Adipocyte (in vitro differentiated cells): ENCODE measurements around the gene STIM1.
A peak's percentile ranks its signal among the peaks of the same experiment; 100 is the strongest.

Source experiments
- DNase-seq: peaks from one replicate; pipeline ENCODE4 v3.0.0-alpha.2; 2015; ENCODE audit warnings: low read depth
- H3K27me3 ChIP-seq: replicated peaks from 2 replicates; pipeline ENCODE4 v1.7.0; 2013; ENCODE audit warnings: mild to moderate bottlenecking, low read length, moderate library complexity; ENCODE audit not compliant: control insufficient read depth, insufficient read depth
- H3K36me3 ChIP-seq: 2 replicates; pipeline ENCODE4 v1.7.0; 2013; ENCODE audit warnings: low read length, mild to moderate bottlenecking, moderate library complexity; ENCODE audit not compliant: control insufficient read depth, insufficient read depth, severe bottlenecking
- H3K4me1 ChIP-seq: 2 replicates; pipeline ENCODE4 v1.7.0; 2013; ENCODE audit warnings: mild to moderate bottlenecking, low read length, moderate library complexity; ENCODE audit not compliant: control insufficient read depth, insufficient read depth
- H3K4me3 ChIP-seq: 2 replicates; pipeline ENCODE4 v1.7.0; 2013; ENCODE audit warnings: mild to moderate bottlenecking, low read length, moderate library complexity
- H3K9ac ChIP-seq: 2 replicates; pipeline ENCODE4 v1.7.0; 2013; ENCODE audit warnings: mild to moderate bottlenecking, low read length, moderate library complexity
- H3K9me3 ChIP-seq: 2 replicates; pipeline ENCODE4 v1.7.0; 2013; ENCODE audit warnings: mild to moderate bottlenecking, low read length, moderate library complexity; ENCODE audit not compliant: control insufficient read depth

Gene STIM1

DNA sequence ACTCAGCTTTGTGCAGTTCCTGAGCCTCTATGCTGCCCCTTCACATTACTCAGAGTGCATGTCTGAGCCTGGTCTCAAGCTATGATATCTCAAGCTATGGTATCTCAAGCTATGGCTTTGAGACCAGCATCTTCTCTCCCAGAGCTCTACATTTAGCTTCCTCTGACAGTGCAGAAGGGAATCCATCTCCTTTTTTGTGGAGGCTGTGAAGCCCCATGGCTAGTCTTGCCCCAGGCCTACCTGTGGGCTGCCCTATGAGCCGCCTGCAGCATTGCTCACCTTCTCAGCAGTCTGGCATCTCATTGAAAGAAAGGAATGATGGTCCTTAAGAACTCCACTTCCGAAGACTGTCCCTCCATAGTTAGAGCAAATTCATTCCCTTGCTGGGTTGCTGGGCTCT lies 34.5 kb upstream of the STIM1 start:
- H3K27me3 ChIP-seq = no peaks in the 10 kb centered on the region
- peaks cover 7% of the 10 kb centered on the region for H3K4me1 ChIP-seq
- H3K36me3 ChIP-seq = no peaks in the 10 kb centered on the region
- no peaks in the 10 kb centered on the region for H3K9me3 ChIP-seq
- H3K4me3 ChIP-seq = no peak overlapping the region
- no peak for DNase-seq
- no peak overlapping the region for H3K9ac ChIP-seq

DNA sequence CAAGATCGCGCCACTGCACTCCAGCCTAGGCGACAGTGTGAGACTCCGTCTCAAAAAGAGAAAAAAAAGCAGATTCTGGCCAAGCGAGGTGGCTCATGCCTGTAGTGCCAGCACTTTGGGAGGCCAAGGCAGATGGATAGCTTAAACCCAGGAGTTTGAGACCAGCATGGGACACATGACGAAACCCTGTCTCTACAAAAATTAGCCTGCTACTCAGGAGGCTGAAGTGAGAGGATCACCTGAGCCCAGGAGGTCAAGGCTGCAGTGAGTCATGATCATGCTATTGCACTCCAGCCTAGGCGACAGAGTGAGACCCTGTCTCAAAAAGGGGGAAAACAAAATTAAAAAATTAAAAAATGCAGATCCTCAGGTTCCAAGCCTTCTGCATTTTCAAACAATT lies 33.2 kb upstream of the STIM1 start:
- H3K27me3 ChIP-seq = no peaks in the 10 kb centered on the region
- peaks cover 12% of the 10 kb centered on the region for H3K36me3 ChIP-seq
- H3K9ac ChIP-seq = no peak overlapping the region
- DNase-seq = no peak
- no peak overlapping the region for H3K4me3 ChIP-seq
- no peaks in the 10 kb centered on the region for H3K9me3 ChIP-seq
- peaks cover 7% of the 10 kb centered on the region for H3K4me1 ChIP-seq

GRCh38 chr11:3823303-3823702 lies 32.2 kb upstream of the STIM1 start:
- no peak overlapping the region for H3K4me3 ChIP-seq
- H3K9ac ChIP-seq = no peak overlapping the region
- peaks cover 20% of the 10 kb centered on the region for H3K36me3 ChIP-seq
- peak; percentile 74 for DNase-seq
- H3K4me1 ChIP-seq = peaks cover 7% of the 10 kb centered on the region
- H3K27me3 ChIP-seq = no peaks in the 10 kb centered on the region
- H3K9me3 ChIP-seq = no peaks in the 10 kb centered on the region

- Histone ChIP-seq H3K9ac (no peak overlapping the region), H3K4me3 (no peak overlapping the region), H3K4me1 (peaks cover 7% of the 10 kb centered on the region), H3K9me3 (no peaks in the 10 kb centered on the region), H3K27me3 (no peaks in the 10 kb centered on the region), H3K36me3 (peaks cover 20% of the 10 kb centered on the region)
- DNase-seq = no peak
Measured at GRCh38 chr11:3823762-3824506, 31.5 kb upstream of the STIM1 start.

DNA sequence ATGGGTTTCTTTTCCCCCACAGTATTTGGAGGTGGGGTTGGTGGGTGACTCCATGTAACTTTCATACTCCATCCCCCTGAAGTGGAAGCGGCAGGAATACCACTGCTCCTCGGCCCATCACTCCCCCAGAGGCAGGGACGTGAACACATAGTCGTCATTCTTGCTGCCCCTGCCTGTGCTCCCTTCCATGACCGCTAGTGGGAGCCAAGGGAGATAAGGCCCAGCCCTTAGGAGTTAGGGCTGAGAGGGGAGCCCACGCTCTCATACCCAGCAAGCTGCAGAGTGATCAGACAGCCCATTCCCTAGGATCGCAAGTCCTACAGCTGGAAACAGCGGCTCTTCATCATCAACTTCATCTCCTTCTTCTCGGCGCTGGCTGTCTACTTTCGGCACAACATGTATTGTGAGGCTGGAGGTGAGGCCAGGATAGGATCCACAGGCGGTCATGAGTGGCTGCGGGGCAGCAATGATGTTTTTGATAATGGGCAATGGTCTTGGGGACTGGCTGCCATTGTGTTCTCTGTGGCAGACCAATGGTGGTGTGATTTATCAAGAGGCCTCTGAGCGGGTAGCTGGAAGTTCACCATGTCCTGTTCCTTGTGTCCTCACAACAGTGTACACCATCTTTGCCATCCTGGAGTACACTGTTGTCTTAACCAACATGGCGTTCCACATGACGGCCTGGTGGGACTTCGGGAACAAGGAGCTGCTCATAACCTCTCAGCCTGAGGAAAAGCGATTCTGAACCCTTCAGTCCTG lies 30.6 kb upstream of the STIM1 start:
- Histone ChIP-seq H3K4me3 (no peak overlapping the region), H3K36me3 (peaks cover 21% of the 10 kb centered on the region), H3K9ac (no peak overlapping the region), H3K9me3 (no peaks in the 10 kb centered on the region), H3K4me1 (peaks cover 7% of the 10 kb centered on the region), H3K27me3 (no peaks in the 10 kb centered on the region)
- no peak for DNase-seq

DNA sequence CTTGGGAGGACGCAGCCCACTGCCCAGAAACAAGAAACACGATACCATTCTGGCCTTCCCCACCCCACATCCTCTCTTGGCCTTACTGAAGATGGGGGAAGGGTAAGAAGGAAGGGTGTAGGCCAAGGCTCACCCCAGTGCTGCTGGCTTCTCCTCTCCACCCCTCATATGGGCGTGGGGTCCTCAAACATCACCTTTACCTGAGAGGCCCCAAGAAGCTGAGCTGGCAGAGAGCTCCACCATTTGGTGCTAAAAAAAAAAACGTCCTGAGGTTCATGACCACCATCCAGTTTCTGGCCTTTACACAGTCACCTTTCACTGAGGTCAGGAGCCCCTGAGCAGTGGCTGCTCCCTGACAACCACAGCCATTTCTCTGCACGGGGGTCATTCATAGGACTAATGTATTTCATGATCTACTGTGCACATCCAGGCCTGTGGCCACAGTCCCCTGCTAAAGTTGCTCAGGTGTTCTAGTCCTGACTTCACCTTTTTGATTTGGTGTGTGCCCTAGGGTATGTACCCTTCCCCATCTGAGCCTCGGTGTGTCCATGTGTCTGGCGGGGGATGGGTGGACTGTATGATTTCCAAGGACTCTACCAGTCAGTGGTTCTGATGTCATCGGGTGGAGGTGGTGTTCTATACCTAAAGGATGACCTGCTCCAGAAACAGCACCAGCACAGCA lies 29.9 kb upstream of the STIM1 start:
- Histone ChIP-seq H3K36me3 (peaks cover 26% of the 10 kb centered on the region), H3K27me3 (no peaks in the 10 kb centered on the region), H3K9me3 (no peaks in the 10 kb centered on the region)

GRCh38 chr11:3826721-3827120 lies 28.7 kb upstream of the STIM1 start:
- Histone ChIP-seq H3K4me3 (no peak overlapping the region), H3K36me3 (peaks cover 26% of the 10 kb centered on the region), H3K27me3 (no peaks in the 10 kb centered on the region), H3K4me1 (peaks cover 7% of the 10 kb centered on the region), H3K9me3 (no peaks in the 10 kb centered on the region), H3K9ac (no peak overlapping the region)
- DNase-seq = no peak

More for the DNA sequence above, 29.9 kb upstream of the STIM1 start:
- Histone ChIP-seq H3K4me1 (peaks cover 7% of the 10 kb centered on the region), H3K9ac (no peak overlapping the region), H3K4me3 (no peak overlapping the region)
- no peak for DNase-seq

- Histone ChIP-seq H3K4me1 (peaks cover 7% of the 10 kb centered on the region), H3K27me3 (no peaks in the 10 kb centered on the region), H3K36me3 (peaks cover 26% of the 10 kb centered on the region), H3K9me3 (no peaks in the 10 kb centered on the region), H3K4me3 (no peak overlapping the region), H3K9ac (no peak overlapping the region)
- DNase-seq = no peak
Measured at GRCh38 chr11:3827434-3828186, 27.9 kb upstream of the STIM1 start.

DNA sequence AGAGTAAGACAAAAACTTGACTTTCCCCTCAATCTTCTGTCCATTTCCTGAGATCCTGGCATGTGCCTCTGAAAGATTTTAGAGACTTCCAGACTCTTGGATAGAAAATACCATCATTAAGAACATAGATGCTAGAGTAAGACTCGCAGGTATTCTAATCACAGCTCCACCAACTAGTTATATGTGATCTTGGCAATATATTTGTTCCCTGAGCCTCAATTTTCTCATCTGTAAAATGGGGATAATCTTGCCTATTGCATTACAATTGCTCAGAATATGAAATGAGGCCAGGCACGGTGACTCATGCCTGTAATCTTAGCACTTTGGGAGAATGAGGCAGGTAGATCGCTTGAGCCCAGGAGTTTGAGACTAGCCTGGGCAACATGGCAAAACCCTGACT lies 25.4 kb upstream of the STIM1 start:
- Histone ChIP-seq H3K9ac (no peak overlapping the region), H3K4me3 (no peak overlapping the region), H3K4me1 (peaks cover 10% of the 10 kb centered on the region), H3K9me3 (no peaks in the 10 kb centered on the region), H3K36me3 (peaks cover 37% of the 10 kb centered on the region), H3K27me3 (no peaks in the 10 kb centered on the region)
- no peak for DNase-seq

GRCh38 chr11:3830730-3831129 lies 24.7 kb upstream of the STIM1 start:
- H3K4me3 ChIP-seq = no peak overlapping the region
- DNase-seq = no peak
- no peaks in the 10 kb centered on the region for H3K27me3 ChIP-seq
- peaks cover 37% of the 10 kb centered on the region for H3K36me3 ChIP-seq
- no peak overlapping the region for H3K9ac ChIP-seq
- H3K4me1 ChIP-seq = peaks cover 15% of the 10 kb centered on the region
- H3K9me3 ChIP-seq = no peaks in the 10 kb centered on the region
